ENCODE results near the gene BICDL2.

BICDL2 gene

DNA sequence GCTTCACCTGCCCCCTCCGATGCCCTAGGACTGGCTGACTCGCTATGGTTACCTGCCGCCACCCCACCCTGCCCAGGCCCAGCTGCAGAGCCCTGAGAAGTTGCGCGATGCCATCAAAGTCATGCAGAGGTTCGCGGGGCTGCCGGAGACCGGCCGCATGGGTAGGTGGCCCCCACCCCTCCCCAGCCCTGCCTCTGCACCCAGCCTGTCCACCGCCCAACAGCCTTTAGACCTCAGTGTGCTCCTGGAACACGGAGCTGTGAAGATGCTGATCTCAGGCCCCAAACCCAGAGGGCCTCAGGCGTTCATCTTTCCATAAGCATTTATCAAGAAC, 10.6 kb upstream of the BICDL2 start:
- DNase-seq (ENCODE audit: low read depth), result no peak

DNA sequence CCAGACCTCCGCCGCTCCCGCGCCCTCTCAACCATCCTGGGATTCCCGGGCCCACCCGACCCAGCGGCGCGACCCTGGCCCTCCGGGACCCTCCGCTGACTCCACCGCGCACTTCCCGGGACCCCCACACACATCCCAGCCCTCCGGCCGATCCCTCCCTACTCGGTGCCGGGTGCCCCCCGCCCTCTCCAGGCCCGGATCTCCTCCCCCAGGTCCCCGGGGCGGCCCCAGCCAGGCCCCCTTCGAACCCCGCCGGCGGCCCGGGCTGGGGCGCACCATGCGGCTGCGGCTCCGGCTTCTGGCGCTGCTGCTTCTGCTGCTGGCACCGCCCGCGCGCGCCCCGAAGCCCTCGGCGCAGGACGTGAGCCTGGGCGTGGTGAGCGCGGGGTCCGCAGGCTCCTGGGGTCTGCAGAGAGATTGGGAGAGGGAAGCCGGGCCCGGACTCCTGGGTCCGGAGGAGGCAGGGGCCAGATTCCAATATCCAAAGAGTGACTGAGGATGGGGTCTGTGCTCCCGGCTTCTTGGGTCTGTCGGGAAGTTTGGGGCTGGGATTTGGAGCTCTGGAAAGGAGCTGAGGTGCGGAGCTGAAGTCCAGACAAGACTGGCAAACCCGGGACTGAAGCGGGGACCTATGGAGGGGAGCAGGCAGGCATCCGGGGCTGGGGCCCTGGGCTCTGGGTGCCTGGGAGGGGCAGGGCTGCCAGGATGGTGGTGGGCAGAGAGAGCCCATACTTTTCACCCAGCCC, 10.1 kb upstream of the BICDL2 start:
- DNase-seq (ENCODE audit: low read depth), result no peak

DNA sequence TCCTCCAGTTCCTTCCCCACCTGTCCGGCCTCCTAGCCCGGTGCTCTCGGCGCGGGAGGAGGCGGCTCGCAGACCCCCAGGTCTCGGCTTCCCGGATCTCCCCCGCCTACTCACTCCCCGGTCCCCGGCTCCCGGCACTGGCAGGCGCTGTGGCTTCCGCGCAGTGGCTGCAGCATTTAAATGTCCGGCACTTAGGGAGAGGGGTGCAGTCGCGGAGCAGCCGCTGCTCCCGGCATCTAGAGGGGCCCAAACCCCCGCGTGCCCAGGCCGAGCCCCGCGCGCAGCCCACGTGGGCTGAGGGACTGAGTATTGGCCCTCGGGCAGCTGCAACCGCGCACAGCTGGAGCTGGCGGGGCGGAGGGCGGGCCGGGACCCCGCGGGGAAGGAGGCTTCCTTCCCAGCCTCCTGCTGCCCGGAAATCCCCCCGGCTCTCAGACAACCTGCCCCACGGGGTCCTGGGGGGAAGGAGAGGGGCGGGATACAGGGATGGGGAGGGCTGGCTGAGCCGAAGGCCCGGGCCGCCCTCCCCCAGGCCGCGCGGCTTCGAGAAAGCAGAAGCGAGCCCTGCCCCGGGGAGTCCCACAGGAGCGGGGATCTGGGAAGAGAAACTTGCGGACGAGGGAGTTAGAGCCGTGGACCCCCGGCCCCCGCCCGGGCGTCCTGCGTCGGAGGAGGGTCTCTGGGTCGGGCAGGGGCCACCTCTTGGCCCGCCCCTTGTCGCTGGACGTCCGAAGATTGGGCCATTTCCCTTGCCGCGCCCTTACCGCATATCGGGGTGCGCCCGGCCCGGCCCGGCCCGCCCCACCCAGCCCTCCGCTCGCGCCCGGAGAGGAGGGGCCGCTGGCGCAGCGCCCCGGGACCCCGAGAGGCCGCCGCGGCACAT, 9.3 kb upstream of the BICDL2 start, which contains the start of gene MMP25:
TSS of gene MMP25 (plus strand) at position 804 of the 883 bp plus-strand sequence. CDS start 357 bp downstream, outside the sequence.
- no peak for DNase-seq (ENCODE audit: low read depth)

DNA sequence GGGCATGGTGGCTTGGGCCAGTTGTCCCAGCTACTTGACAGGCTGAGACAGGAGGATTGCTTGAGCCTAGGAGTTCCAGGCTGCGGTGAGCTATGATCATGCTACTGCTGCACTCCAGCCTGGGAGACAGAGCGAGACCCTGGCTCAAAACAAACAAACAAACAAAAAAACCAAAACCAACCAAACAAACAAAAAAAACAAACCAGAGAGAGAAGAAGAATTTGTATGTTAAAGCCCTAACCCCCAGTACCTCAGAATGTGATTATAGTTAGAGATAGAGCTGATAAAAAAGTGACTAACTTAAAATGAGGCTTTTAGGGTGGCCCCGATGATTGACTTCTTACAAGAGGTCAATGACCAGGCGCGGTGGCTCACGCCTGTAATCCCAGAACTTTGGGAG, 8.0 kb upstream of the BICDL2 start:
- DNase-seq (ENCODE audit: low read depth), result no peak

DNA sequence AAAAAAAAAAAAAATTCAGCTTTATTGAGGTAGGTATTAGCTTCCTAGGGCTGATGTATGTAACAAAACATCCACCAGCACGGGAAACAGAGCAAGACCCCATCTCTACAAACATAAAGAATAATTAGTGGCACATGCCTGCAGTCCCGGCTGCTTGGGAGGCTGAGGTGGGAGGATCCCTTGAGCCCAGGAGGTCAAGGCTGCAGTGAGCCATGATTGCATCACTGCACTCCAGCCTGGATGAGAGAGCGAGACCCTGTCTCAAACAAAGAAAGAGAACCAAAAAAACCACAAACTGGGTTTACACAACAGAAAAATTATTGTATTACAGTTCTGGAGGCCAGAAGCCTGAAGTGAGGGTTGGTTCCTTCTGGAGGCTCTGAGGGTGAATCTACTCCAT, 5.6 kb upstream of the BICDL2 start:
- no peak for DNase-seq (ENCODE audit: low read depth)

DNA sequence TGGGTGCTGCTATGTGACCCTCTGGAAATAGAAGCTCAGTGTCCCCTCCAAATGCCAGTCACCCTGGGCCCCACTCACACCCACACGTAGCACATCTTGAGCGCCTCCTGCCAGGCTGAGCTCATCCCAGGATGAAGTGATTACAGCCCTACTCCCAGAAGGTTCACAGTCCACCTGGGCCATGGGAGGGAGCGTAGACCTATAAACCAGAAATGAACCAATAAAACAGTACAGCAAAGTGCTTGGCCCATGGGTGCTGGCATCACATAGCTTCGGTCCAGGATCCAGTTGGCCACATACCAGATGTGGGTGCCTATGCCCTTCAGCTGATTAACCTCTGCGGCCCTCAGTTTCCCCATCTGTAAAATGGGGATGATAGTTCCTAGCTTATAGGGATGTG, 2.2 kb upstream of the BICDL2 start:
- DNase-seq (ENCODE audit: low read depth), result no peak

DNA sequence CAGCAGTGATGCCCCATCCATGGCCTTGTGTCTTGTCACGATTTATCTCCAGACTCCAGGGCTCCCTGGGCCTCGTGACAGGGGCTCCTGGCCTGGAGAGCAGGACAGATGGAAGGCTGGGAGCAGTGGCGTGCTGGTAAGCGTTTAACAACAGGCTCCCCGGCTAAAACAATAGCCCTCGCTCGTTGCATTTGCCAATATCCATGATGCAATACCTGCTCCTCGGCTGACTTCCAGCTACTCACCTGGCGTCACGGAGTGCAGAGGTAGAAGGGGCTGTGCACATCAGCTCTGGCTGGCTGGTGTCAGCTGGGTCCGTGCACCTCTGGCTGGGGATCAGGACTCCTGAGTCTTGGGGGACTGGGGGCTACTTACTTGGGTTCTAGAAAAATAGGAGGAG, 1.5 kb upstream of the BICDL2 start:
- no peak for DNase-seq (ENCODE audit: low read depth)

DNA sequence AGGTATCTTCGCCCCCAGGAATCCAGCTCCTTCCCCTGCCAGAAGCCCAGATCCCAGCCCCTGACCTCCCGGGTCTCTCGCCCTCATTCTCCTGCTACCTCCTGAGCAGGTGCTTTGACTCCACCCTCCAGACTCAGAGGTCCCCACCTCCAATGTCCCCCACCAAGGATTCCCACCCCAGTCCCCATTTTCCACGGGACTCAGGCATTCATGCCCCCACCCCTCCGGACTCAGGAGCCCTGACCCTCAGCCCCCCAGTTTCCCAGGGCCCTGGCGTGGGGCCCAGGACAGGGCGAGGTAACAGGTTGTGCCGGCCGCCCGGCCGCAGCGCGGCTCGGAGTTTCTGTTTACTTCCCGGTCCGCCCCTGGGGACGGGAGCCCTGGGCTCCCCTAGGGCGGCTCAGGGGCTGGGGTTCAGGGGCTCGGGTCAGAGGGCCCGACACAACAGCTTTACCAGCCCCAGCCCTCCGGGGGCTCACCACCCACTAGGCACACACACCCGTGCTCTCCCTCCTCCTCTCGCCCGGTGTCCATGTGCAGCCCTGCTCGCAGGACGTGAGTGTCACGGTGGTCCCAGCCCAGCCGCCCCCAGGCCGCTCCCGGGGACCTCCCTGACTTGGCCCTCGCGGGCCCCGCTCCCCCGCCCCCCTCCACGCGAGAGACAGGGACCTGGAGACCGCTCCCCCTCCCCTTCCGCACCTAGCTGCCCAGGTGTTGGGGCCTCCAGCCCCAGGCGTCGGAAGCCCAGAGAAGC, 595 bp downstream of the BICDL2 start:
- DNase-seq (ENCODE audit: low read depth), result no peak

DNA sequence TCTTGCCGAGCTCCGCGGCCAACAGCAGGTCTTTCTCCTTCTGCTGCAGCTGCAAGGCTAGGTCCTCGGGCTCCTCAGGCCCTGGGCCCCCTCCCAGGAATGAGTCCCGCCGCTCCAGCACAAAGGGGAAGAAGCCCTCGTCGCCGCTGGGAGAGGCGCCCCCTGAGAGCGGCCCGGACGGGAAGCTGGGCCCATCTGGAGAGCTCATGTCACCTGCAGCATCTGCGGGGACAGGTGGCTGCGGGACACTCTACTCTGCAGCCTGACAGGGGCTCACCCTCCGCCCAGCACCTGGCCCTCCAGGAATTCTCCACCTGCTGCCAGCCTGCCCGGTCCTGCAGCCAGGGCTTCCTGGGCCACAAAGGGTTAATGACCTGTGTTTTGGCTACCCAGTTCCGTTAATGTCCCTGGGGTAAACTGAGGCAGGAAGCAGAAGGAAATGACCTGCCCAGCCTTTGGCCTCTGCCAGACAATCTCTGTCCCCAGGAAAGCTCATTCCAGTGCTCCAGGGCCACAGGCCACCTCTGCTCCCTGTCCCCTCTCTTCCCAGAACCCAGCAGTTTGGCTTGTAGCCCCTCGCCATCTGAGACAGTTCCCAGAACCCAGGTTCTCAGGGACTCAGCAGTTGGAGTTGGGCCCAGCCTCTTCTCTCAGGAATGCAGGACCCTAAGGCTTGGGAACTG, 1.3 kb downstream of the BICDL2 start:
- no peak for DNase-seq (ENCODE audit: low read depth)

DNA sequence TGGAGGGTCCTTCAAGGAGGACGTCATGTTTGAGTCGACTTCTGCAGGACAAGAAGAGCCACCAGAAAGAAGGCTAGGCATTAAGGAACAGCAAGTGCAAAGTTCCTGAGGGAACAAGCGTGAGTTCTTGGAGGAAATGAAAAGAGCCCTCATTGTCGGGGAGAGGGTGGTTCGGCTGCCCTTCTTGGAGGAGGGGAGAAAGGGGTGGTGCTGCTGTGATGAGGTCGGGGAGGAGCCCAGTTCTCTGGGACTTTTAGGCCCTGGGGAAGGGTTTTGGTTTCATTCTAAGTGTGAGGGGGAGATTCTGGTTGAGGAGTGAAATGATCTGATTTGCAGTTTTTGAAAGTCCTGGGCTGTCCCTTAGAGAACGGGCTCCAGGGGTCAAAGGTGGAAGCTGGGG, 4.1 kb downstream of the BICDL2 start:
- no peak for DNase-seq (ENCODE audit: low read depth)

DNA sequence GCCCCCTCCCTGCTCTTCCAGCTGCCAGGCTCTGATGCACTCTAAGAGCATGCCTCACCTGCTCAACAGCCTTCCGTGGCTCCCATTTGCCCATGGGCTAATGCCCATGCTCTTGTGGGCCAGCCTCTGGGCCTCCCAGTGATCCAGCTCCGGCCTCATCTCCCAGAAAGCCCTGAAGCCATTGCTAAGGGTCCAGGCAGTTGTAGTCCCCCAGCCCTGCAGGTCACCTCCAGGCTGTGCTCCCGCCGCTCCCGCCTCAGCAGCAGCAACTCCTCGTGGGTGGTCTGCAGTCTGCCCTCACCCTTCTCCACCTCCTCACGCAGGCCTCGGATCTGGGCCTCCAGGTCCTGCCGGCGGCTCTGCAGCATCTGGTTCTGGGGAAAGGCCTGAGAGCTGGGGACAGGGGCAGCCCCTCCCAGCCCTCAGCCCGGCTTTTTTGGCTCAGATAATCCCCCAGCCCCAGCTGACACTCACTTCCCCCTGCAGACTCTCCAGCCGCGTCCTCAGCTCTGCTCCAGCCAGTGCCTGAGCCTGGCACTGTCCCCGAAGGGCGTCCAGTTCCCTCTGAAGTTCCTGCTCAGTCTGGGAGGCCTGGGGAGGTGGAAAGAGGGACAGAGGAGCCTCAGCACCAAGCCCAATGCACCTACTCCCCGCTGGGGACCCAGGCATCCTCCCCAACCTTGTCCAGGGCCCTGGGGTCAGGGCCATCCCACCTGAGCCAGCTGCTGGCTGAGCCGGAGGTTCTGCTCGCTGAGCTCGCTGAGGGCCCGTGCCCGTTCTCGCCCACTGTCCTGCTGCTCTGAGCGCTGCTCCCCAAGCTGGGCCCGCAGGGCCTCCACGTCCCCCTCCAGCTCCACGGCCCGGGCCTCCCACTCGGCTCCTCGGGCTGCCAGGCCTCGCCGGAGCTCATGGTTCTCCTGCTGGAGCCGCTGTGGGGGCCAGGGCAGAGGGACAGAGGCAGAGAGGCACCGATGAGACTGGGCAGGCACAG, 6.2 kb downstream of the BICDL2 start:
- DNase-seq (ENCODE audit: low read depth), result no peak

DNA sequence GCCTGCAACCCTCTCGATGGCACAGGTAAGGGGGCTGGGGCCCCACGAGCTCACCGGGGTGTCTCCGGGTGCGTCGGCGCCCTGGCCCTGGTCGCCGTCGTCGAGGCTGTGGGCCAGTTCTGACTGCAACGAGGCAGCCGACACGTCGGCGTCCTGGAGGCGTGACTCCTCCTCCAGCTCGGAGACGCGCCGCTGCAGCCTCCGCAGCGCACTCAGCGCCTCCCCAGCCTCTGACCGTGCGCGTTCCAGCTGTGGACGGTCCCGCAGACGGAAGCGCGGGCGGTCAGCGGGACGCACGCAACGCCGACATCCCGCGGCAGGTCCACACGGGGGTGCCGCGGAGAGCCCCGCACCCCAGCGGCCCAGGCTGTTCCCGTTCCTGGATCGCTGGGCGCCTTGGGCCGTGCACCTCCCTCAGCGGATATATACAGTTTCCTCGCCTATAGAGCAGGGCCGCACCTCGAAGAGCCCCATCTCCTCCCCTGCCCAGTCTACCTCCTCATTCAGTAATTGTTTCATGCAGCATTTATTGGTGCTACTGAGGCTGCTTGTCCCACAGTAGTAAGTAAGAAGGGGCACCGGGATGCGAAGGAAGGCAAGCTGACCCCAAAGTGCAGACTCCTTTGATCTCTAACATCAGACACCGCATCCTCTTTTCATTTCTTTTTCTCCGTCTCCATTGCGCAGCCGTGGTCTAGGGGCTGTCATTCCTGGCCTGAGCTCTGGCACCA, 7.1 kb downstream of the BICDL2 start:
- DNase-seq (ENCODE audit: low read depth), result no peak

DNA sequence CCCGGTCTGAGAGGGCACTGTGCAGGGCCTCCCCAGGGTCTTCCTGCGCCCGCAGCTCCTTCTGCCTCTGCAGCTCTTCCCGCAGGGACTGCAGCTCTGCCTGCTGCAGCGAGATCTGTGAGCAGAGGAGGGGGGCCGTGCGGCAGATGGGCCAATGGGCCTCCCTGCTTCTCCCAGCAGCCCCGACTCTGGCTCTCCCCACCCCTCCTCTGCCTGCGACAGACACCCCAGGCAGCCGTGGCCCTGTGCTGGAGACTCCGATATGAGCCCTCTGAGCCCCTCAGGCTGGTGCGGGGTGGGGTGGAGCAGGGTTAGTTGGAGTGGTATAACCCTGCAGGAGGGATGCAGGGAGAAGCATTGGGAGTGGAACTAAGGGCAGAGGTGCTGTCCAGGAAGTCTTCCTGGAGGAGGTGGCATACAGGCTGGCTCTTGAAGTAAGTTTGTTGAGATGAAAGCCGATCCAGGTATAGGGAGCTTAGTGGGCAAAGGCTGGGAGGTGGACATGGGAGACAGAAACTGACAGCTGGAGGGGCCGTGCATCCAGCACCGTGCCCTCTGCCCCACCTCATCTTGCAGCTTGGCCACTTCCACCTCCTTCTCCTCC, 7.9 kb downstream of the BICDL2 start:
- no peak for DNase-seq (ENCODE audit: low read depth)

DNA sequence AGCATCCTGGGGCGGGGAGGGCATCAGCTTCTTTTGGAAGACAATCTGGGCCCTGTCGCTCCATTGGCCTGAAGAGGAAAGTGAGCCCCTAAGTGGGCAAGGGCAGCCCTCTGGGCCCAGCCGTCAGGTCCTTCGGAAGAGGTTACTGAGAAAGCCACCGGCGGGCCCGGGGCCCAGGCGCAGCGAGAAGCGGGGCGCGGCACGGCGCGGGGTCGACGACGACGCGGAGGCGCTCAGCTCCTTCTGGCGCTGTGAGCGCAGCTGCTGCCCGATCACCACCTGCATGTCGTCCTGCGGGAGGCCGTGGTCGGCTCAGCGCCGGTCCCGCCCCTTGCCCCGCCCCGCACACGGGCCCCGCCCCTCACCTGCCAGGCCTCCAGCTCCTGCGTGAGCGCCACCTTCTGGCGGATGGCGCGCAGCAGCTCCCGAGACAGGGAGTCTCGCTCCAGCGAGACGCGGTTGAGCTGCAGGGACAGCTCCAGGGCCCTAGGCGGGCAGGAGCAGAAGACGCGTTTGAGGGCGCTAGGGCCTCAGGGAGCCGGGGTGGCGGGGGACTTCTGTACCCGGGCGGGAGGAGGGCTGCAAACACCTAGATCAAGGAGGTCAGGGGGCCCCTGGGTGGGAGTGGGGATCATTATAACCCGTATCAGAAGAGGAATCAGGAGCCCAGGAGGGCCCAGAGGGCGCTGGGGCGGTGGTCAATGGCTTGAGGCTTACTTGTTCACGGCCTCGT, 8.6 kb downstream of the BICDL2 start:
- DNase-seq (ENCODE audit: low read depth), result peak; percentile 74

DNA sequence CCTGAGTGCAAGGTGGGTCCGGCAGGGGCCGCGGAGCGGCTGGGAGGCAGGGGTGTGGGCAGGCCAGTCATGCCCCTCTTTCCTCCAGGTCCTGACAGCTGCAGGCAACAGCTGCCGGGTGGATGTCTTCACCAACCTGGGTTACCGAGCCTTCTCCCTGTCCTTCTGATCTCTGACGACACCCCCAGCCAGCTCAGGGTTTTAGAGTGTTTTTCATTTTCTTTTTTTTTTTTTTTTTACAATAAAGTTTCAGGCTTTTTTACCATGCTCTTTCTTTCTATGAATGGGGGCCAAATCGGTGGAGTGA, 9.3 kb downstream of the BICDL2 start:
- DNase-seq (ENCODE audit: low read depth), result no peak

DNA sequence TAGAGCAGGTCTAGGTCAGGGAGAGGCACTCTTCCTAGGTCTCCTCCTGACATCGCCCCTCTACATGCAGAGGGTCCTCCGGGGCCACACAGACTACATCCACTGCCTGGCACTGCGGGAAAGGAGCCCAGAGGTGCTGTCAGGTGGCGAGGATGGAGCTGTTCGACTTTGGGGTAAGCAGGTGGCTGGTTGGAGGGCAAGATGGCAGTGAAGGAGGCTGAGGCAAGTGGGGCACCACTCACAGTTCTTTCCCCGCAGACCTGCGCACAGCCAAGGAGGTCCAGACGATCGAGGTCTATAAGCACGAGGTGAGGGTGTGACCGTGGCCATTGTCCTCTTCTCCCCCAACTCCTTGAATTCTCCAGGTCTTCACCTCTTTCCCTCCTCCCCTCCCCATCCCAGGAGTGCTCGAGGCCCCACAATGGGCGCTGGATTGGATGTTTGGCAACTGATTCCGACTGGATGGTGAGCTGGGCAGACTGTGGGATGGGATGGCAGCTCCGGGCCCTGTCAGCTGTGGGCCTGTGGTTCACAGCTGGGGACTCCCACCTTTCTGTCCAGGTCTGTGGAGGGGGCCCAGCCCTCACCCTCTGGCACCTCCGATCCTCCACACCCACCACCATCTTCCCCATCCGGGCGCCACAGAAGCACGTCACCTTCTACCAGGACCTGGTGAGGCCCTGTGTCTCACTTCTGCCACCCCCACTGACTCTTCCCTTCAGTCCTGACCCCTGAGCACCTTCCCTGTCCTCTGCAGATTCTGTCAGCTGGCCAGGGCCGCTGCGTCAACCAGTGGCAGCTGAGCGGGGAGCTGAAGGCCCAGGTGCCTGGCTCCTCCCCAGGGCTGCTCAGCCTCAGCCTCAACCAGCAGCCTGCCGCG, 9.9 kb downstream of the BICDL2 start:
- DNase-seq (ENCODE audit: low read depth), result no peak

DNA sequence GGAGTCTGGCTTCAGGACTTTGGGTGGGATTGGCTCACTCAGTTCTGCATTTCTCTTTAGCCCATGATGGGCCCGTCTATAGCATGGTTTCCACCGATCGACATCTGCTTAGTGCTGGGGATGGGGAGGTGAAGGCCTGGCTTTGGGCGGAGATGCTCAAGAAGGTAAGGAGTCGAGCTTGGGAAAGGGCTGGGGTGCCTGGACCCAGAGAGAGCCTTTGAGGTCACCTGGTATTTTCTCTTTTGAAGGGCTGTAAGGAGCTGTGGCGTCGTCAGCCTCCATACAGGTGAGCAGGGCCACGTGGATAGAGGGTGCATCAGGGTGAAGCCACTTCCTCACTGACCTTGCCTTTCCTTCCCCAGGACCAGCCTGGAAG, 10.8 kb downstream of the BICDL2 start:
- DNase-seq (ENCODE audit: low read depth), result no peak

All from stimulated activated CD8-positive, alpha-beta memory T cell treated with anti-CD3 and anti-CD28 coated beads, Interleukin-7, amount 100 ng/mL, for 24 hours (primary cell).